ENCODE measurements around the gene PFKFB3. TPM values are rescaled to one million over a fixed set of nuclear protein-coding genes. Genes with fewer than 3 reads are reported as not detected.
A peak's percentile ranks its signal among the peaks of the same experiment; 100 is the strongest.

Gene PFKFB3
- total and polyA plus RNA-seq, 2 of the 4 experiments (the other 2 are of a cell fraction): 34.1 to 45.5 TPM

- Histone ChIP-seq H3K4me3 (ENCODE audit: insufficient read depth, low read depth, low read length) (no peak overlapping the region), H3K56ac (ENCODE audit: extremely low read depth, insufficient read depth, low read length) (no peak overlapping the region), H3K9me3 (ENCODE audit: control insufficient read depth, insufficient read depth, low read length) (no peaks in the 10 kb centered on the region), H2AK5ac (ENCODE audit: low read depth, low read length) (peak overlapping the region; percentile 85; the same call in 1 of the 2 replicates), H3K23ac (ENCODE audit: low read depth, low read length) (peak overlapping the region; percentile 20; the same call in 1 of the 2 replicates), H3K4me2 (ENCODE audit: low read depth, low read length) (no peak overlapping the region), H3K79me1 (ENCODE audit: low read depth in 1 of 2, low read length in 2 of 2) (peaks cover 43 to 79% of the 10 kb centered on the region in 2 experiments), H2AFZ (replicated peaks; ENCODE audit: low read length, poor library complexity) (no peak overlapping the region), H4K8ac (ENCODE audit: low read depth in 2 of 2, low read length in 2 of 2) (no peak overlapping the region; a peak in 1 of 4 replicates), H2BK20ac (ENCODE audit: low read depth, low read length) (no peak overlapping the region), H3K14ac (replicated peaks; ENCODE audit: low read depth, low read length) (no peak overlapping the region), H4K20me1 (ENCODE audit: insufficient read depth, low read length) (peaks cover 48% of the 10 kb centered on the region), H3K9me1 (ENCODE audit: insufficient read depth, low read length) (peaks cover 27% of the 10 kb centered on the region), H3K4ac (ENCODE audit: low read depth, low read length) (peak overlapping the region; percentile 9; the same call in 1 of the 2 replicates), H3K36me3 (ENCODE audit: control insufficient read depth, insufficient read depth, low read length) (no peaks in the 10 kb centered on the region), H3K27ac (ENCODE audit: insufficient read depth, low read length) (no peak overlapping the region), H4K91ac (ENCODE audit: insufficient read depth, low read depth, low read length) (no peak overlapping the region; the same call in 1 of the 2 replicates), H3K18ac (ENCODE audit: low read depth, low read length) (no peak overlapping the region), H2BK120ac (ENCODE audit: low read depth, low read length) (no peak overlapping the region), H3K9ac (ENCODE audit: low read depth, low read length) (no peak overlapping the region), H2BK15ac (ENCODE audit: low read depth, low read length) (no peak overlapping the region), H4K5ac (ENCODE audit: low read depth, low read length) (no peak overlapping the region), H2BK5ac (ENCODE audit: low read depth, low read length, poor library complexity, severe bottlenecking) (no peak overlapping the region), H3K4me1 (ENCODE audit: control insufficient read depth, insufficient read depth, low read length) (peaks cover 23% of the 10 kb centered on the region), H2AK9ac (replicated peaks; ENCODE audit: low read depth, low read length, poor library complexity) (peak overlapping the region; percentile 58), H3K27me3 (ENCODE audit: control insufficient read depth, insufficient read depth, low read length) (no peaks in the 10 kb centered on the region)
- in situ Hi-C loops (cut with MboI; ENCODE audit: low sequenced_read_pairs): no loop called here
- ChIA-PET POLR2A (ENCODE audit: unreplicated experiment) (no interaction called here), CTCF (no interaction called here)
- ATAC-seq (ENCODE audit: low read depth): no peak
- no TSS peak for BruUV-seq (replicated peaks)
- no peak for DNase-seq
- no CpG with 5 or more reads among the region's 8 CpGs for WGBS, 2 experiments (ENCODE audit: extremely low coverage in 2 of 2, insufficient read length in 1 of 2)
- TF ChIP-seq NFE2L2 (IDR thresholded peaks at IDR 0.05; ENCODE audit: low read depth, low read length) (no peak), BHLHE40 (IDR thresholded peaks at IDR 0.05; ENCODE audit: low read depth, low read length) (no peak), RCOR1 (IDR thresholded peaks at IDR 0.05; ENCODE audit: insufficient replicate concordance, low read length) (no peak), USF2 (IDR thresholded peaks at IDR 0.05; ENCODE audit: low read depth, low read length) (no peak), RFX5 (IDR thresholded peaks at IDR 0.05; ENCODE audit: low read depth, low read length) (no peak), CEBPB (IDR thresholded peaks at IDR 0.05; ENCODE audit: low read depth, low read length) (no peak), POLR2A (IDR thresholded peaks at IDR 0.05; ENCODE audit: low read depth, low read length) (no peak)
- intact Hi-C loops (cut with micrococcal nuclease): no loop called here
- dilution Hi-C loops (cut with HindIII; ENCODE audit: low sequenced_read_pairs, unreplicated experiment): no loop called here
Measured at GRCh38 chr10:6191147-6191546, 11.6 kb upstream of the PFKFB3 start.
